GM18907 (cell line): ENCODE measurements around the gene EFCAB6.

ENCODE experiments used
- ATAC-seq: cut with Tn5 transposase; IDR thresholded peaks from one replicate; pipeline ENCODE4 v1.9.1; 2021; ENCODE audit warnings: mild to moderate bottlenecking, moderate library complexity; ENCODE audit not compliant: unreplicated experiment

The EFCAB6 gene

DNA sequence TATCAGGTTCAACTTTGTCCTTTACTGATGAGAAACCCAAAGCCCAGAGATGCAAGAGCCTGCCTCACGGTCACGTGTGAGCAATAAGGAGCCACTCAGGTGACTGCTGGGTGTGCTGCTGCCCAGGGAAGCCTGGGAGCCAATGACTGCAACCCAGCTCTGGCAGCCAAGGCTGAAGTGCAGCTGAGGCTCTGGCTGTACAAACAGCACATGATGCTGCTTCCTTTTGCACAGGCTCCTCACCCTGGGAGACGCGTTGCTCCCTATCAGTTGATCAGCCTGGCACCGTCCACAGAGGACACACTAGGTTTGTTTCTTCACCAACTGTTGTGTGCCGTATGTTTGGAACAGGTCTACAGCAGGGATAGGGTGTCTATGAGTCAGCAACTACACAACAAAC, 168.7 kb downstream of the EFCAB6 start:
- no peak for ATAC-seq

DNA sequence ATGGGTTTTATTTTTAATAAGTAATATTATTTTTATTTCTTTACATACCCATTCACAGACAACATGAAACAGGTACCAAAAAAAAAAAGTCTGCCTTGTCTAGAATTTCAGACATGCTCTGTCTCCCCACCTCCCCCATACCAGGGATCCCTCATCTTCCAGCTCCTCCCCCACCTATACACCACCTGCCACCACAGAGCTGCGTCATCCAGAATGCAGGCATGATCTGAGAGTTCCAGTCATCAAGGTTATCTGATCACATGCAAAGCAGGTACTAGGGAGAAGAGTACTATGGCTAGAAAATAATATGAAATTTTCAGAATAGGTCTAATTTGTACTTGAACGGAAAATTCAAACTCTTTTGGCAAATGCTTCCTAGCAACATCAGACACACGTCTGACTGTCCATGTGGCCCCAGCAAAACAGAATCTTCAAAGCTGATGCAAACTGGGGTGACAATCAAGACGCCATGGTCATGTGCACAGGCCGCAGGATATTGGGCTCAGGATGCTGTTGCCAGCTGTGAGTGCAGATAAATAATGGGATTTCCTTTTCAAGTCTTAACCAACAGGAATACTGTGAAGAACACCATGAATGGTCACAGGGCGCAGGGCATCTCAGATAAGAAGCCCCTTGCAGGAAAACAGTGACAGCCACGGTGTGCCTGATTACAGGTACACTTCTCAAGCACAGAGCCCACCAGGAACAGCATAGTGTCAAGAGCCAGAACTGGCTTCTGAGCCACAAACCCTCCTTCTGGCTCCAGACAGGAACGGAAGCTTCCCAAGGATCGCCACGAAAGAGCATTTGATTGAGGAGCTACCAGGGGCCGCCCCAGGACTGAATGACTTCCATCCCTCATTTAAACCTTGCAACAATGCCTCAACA, 169.5 kb downstream of the EFCAB6 start:
- ATAC-seq = no peak

DNA sequence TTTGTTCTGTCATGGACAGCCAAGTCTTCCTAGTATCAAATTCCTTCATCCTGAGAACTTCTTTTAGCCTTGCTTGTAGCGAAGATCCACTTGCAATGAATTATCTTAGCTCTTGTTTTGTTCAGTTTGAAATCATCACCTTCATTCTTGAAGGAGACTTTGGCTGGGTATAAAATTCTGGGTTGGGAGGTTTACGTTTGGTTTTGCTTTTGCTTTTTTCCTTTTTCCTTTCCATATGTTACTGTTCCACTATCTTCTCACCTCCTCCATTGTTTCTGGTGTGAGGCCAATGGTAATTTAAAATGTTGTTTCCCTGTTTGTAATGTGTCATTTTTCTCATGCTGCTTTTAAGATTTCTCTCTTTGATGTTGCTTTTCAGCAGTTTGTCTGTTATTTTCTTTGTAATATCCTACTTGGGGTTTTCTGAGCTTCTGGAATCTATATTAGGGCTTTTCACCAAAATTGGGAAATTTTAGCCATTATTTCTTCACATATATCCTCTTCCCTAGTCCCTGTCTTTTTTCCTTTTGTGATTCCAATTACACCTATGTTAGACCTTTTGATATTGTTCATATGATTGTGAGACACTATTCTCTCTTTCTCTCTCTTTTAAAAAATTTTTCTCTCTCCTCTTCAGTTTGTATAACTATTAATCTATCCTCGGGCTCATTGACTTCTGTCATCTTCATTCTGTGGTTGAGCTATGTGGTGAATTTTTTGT, 172.7 kb downstream of the EFCAB6 start:
- ATAC-seq = no peak

DNA sequence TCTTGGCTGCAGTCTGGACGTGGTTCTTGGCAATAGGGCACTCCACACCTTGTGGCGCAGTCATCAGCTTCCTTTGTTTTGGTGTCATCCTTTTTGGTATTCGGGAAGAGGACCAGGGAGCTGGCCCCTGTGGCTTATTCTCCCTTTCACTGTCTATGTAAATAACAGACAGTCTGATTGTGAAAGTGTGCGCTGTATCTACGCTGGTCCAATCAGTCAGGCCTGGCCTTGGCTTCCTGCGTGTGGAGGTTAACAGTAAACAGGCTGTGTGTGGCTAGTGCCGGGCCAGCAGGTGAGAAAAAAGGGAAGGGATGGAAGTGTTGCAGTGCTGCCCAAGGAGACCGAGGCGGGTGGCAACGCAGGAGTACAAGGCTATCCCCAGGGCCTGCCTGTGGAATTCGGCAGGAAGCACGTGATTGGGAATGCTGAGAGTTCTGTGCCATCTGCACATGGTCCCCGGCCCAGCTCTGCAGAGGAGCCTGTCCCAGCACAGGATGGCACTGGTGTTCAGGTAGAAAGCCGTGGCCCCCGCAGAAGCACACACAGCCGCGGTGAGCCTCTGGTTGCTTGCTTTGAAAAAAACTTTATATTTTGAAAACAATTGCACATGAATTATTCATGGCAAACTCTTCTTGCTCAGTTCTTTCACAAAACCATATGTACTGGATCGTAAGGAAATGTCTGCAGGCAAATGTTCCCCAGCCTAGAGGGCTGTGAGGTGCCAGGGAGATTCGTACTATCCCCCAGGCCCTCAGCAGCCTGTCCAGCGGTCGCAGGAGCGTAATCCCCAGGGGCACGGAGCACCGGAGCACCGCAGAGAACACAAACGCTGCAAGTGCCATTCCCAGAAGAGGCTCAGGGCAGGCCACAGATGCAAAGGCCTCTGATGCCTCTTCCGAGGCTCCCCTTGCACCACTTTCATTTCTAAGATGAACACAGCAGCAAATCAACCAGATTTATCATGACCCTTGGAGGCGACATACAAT, 174.5 kb downstream of the EFCAB6 start:
- ATAC-seq = no peak

DNA sequence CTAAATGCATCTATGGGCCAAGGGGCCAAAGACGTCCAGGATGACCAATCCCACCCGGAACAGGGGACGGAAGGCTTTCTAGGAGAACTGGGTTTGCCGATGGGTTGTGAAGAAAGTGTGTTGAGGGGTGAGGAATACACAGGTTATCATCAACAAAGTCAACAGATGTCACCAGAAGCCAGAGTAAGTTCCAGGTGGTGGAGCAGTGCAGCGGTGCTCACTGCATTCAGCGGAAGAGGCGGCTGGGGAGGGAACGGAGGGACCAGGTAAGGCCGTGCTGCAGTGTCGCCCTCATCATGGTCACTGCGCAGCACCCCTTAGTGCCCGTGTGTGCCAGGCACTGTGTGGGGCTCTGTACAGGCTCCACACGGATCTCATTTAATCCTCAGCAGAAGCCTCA, 176.0 kb downstream of the EFCAB6 start:
- ATAC-seq = no peak

DNA sequence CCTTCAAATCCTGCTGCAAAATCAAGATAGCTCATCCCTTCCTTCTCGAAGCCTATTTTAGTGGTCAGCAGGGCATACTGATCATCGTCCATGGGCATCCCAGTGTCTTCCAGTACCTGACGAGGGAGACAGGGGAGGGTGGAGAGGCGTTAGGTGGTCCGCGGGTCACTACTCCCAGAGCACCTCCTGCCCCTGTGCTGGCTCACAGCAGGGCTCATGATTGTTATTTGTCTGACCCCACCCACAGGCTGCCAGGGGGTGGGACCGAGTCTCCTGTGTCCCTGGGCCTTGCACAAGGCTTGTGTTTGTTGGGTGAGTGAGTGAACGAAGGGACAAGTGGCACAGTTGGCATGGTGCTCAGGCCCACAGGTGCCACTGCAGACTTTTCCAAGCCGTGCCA, 177.0 kb downstream of the EFCAB6 start:
- no peak for ATAC-seq

DNA sequence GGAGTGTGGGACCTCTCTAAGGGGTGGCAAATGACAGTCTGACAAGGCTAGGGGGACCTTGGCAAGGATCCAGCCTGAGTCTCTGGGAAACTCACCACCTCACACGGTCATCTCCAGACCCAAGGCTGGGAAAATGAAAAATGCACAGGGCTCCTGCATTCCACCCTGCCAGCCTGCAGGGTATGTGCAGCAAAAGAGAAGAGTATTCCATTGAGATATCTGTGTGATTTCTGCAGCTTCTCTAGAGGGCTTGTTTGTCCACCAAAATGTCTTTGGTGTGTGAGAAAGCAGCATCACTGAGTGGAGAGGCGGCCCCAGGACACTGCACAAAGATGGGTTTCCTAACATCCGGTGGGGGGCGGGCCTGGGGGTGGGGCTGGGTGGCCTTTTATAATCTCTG, 177.8 kb downstream of the EFCAB6 start:
- no peak for ATAC-seq

DNA sequence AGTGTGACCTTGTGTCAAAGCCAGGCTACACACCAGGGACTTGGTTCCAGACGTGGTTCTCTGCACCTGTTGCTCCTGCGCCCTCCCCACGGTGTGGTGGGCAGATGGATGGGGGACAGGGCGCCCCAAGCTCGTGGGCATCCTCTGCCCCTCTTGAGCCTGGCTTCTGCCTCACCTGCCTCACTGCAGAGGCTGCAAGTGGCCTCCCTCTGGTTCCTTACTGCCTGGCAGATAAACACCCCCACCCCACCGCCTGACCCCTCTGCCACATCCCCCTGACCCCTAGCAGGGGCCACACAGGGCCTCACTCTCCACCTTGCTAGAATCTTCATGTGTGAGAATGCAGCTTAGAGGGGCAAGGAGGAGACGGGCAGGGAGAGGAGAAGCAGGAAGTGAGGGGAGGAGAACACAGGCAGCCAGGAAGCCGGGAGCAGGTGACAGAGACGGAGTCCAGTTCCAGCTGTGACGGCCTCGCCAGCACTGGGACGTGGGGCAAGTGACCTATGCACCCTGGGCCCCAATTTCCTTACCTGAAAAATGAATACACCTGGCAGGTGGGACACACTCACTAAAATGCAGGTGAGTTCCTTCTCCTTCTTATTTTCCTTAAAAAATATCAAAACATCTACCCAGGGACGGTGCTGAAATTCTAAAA, 178.3 kb downstream of the EFCAB6 start:
- ATAC-seq = no peak

DNA sequence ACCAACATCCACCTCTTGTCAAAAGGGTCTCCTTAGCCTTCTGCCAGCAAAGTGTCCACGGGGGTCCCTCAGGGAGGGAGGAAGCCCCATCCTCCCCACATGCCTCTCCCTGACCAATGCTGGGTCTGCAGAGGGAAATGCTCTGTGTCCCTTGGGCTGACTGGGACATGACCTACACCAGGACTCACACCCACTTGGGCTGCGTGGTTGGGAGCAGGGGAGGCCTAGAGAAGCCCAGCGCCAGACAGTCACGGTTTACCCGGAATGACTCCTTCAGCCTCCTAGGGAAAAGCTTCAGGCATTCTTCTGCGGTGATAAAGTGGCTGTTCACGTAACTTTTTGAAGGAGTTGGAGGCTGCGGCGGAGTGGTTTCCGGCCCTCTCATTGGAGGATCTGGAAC, 180.3 kb downstream of the EFCAB6 start:
- no peak for ATAC-seq

DNA sequence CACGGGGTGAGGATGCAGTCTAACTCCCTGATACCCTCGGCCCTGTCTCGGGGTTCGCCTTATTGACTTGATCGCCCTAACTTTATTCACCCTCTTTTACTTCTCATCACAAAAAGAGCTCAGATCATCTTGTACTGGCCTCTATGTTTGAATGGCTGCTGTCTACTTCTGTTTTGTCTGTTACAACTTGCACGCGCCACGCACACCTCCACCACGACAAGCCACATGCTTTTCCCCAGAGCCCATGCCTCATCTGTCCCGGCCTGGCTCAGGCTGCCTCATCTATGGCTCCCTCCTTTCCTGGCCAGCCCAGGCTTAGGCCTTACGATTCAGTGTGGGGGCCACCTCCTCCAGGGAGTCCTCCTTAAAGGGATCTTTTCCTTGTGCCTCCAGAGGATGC, 180.9 kb downstream of the EFCAB6 start:
- no peak for ATAC-seq

DNA sequence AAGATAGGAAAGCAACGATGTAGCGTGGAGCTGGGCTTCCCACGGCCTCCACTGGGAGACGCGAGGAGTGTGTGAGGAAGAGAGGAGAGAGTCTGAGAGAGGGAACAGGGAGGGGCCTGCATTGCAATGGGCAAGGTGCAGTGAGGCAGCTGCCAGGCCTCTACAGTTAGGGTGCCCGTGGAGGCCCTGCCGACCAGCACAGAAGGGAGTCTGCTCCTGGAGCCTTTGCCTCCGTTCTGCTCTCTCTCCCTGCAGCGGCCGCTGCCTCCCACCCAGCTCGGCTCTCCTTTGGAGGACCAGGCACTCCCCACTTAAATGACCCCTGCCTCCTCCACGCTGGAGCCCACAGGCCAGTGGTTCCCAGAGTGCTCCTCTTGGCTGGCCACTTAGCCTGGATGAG, 181.7 kb downstream of the EFCAB6 start:
- ATAC-seq = no peak

DNA sequence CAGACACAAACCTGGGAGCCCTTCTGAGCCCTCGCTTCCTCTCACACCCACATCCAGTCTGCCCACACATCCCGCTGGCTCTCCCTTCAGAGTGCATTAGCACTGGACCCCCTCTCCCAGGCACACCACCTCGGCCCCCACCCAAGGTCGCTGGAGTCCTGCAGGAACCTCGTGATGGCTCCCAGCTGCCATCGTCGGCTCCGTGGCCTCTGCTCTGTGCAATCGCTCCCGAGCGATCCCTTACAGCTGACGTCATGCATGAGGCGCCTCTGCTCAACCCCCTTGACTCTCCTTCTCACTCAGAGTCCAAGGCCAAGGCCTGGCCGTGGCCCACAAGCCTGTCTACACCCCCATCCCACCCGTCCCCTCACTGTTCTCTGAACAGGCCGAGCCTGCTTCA, 183.9 kb downstream of the EFCAB6 start:
- ATAC-seq = no peak

DNA sequence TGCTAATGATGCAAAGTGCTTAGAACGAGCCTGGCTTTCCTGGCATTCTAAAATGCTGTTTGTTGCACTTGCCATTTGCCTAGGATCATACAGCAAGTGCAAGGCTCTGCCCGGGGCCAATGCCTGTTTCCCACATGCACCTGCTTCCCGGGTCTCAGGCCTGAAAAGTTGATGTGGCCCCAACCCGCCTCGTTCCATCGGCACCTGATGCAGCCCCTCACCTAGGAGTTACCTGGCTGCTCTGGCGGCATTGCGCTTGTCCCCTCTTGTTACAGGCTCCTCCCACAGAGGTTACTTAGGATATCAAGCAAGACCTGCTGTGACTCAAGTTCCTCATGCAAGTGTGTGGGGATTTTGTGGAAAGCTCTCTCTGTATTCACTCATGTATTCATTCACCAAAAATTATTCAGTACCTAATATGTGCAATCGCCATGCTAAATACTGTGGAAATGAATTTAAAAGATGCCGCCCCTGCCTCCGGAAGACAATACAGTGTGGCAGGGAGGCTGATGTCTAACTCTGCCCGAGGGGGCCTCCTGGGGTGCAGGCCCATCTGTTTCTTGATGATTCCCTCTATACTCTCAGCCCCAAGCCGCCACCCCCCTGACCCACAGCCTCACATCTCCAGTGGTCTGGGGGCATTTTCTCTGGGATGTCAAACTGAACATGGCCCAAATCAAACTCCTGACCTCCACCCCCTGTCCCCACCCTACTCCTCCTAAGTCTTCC, 184.5 kb downstream of the EFCAB6 start:
- no peak for ATAC-seq

DNA sequence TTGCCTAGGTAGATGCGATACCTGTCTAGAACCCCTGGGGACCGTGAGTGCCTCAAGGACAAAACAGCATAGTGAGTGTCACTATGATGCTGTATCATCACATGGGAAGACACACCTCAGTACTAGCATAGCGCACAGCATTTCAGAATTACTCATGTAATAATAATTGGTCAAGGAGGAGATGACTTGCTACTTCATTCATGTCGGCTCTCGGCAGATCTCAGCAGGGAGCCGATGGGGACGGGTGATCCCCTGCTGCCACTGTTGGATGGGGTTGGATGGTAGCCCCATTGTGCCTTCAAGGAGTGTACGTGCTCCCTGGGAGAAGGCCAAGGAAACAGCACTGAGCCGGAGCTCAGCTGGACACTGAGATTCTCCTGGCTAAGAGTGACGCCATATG, 186.9 kb downstream of the EFCAB6 start:
- ATAC-seq = no peak

DNA sequence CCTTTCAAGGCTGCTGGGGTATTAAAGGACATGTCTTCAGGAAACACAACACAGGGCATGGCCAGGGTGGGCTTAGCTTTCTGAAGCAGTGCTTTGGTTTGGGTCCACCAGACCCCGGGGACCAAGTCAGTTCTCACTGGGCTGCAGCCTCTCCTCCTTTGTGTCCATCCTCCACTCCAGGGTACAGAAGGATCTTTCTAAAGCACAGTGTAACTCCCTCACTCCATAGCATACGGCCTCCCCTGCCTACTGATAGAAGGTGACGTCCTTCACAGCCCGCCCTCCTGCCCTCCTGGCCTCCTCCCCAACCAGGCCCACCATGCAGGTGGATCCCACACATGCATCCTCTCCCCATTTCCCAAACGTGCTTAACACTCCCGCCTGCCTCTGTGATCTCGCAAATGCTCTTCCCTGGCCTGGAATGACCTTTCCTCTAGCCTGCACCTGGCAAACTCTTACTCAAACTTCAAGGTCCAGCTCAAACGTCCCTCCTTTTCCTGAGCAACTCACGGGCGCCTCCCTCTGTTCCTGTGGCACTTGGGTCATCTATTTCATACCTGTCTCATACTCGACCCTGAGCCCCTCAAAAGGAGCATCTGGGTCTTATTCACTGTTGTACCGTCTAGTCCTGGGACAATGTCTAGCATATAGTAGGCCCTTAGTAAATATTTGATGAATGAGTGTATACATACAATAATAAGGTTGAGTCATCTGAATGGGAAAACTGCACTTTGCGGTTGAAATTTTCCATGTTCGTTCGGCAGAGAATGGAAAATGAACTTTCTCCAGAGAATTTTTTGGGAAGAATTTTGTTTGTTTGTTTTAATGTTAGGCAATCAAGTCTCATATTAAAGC, 187.7 kb downstream of the EFCAB6 start:
- ATAC-seq = no peak

DNA sequence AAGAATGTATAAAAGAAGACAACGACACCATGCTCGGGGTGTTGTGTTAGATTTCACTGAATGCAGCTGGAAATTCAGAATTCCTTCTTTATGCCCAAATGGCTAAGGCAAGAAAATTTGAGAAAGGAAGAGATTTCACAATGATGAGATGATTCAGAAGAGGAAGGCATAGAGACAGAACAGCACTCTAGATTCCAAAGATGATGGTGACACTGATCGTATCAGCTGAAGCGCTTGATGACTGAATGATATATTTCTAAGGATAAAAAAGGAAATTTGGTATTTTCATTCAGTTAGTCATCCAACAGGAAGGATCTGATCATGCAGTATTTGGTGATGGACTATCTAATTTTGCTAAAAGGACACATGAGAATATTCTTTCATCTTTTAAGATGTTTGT, 189.2 kb downstream of the EFCAB6 start:
- no peak for ATAC-seq

DNA sequence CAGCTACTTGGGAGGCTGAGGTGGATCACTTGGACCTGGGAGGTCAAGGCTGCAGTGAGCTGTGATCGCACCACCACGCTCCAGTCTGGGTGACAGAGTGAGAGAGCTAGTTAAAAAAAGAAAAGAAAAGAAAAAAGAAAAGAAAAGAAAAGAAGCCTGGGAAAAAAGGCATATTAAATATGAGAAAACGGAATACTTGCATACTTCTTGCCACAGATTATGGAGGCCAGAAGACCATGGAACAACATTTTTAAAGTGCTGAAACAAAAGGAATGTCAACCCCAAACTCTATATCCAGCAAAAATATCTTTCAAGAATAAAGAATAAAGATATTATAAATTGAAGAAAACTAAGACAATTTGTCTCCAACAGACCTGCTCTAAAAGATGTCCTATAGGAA, 191.9 kb downstream of the EFCAB6 start:
- no peak for ATAC-seq

DNA sequence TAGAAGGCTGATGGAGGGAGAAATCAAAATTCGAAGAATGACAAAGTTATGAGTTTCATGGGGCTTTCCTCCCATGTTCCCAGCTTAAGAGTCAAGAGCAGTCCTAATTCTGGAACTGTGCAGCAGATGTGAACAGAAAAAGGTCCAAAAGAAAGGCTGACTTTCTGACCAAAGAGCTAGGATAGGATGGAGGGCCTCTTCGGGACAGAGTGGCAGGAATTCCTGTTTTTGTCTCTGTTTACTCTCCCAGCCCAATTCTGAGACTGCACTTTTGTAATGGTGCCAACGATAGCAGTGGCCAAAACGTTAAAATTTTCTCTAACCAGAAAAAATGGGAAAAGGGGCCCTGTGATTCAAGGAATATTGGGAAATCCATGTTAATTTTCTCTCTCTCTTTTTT, 193.6 kb downstream of the EFCAB6 start:
- ATAC-seq = no peak

DNA sequence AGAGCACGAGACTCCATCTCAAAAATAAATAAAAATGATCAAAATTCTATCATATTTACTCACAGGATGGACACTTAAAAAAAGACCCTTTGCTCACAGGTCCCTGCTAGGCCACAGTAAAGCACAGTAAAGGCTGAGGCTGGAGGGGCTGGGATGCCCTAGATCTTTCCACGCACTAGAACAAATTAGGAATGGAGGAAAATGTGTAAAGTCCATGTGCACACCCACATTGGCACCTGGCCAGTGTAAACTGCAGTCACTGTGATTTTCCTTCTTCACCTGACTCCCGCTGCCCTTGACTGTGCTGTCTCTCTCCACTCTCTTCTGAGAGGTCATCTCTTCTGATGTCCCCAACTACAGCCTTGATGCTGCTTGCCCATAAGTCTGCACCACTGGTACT, 195.5 kb downstream of the EFCAB6 start:
- no peak for ATAC-seq
